AML-193 (cell line): ENCODE results near the gene CYP2E1.
"Not testable (repeated sequence)": the region's sequence is repeated elsewhere in the genome, so short reads cannot be mapped to it uniquely, and the experiment has no call there.

Experiments
- DNase-seq, 2 experiments: peaks; one replicate each; lab custom pipeline; 2025; lab: John Stamatoyannopoulos, UW

The CYP2E1 gene

DNA sequence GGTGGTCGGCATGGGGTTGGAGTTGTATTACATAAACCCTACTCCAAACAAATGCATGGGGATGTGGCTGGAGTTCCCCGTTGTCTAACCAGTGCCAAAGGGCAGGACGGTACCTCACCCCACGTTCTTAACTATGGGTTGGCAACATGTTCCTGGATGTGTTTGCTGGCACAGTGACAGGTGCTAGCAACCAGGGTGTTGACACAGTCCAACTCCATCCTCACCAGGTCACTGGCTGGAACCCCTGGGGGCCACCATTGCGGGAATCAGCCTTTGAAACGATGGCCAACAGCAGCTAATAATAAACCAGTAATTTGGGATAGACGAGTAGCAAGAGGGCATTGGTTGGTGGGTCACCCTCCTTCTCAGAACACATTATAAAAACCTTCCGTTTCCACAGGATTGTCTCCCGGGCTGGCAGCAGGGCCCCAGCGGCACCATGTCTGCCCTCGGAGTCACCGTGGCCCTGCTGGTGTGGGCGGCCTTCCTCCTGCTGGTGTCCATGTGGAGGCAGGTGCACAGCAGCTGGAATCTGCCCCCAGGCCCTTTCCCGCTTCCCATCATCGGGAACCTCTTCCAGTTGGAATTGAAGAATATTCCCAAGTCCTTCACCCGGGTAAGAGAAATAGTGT lies at the start of gene CYP2E1:
Gene CYP2E1 (plus strand): TSS at position 407 of the 632 bp plus-strand sequence. CDS start 33 bp downstream, at position 440.
- no peak for DNase-seq

DNA sequence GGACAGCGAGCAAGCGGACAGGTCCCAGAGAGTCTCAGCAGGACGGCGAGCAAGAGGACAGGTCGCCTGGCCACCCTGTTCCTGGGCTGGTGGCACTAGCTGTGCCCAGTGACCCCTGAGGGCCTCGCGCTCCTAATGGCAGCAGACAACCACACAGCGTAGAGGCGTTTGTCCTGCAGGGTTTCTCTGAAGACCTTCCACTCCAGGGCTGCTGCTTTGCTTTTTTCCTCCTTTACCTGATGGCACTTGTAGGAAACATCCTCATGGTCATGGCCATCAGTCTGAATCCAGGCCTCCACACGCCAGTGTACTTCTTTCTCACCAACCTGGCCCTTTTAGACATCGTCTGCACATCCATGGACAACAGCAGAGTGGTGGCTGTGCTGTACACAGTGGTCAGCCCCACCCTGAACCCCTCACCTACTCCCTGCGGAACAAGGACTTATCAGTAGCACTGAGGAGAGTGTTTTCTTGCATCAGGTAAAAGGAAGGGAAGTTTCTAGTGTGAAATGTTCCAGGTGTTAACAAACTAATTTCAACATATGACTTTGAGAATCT lies 46.0 kb upstream of the CYP2E1 start:
- no peak for DNase-seq

DNA sequence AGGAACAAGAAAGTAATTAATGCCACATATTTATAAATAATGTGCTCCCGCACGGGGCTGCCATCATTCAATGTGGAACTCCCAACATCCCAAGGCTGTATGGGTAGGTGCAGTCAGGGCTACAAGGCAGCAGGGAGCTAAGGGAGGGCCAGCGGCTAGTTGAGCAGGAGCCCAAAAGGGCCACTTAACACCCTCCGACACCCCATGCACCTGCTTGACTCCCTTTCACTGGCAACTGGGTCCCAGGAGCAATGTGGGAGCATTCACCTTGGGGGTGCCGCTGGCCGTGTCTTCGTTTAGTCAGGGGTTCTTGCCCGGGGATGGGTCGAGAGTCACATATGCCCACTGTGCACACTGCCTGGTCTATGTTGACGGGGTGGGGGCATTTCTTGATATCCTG lies 45.5 kb upstream of the CYP2E1 start:
- no peak for DNase-seq

DNA sequence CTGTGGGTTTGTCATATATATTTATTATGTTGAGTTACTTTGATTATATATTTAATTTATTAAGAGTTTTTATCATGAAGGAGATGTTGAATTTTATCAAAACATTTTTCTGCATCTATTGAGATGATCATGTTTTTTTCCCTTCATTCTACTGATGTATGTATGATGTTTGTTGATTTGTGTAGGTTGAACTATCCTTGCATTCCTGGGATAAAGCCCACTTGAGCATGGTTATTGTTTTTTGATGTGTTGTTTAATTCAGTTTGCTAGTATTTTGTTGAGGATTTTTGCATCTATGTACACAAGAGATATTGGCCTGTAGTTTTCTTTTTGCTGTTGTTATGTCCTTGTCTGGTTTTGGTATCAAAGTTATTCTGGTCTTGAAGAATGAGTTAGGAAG lies 42.3 kb upstream of the CYP2E1 start:
- DNase-seq: no peak

DNA sequence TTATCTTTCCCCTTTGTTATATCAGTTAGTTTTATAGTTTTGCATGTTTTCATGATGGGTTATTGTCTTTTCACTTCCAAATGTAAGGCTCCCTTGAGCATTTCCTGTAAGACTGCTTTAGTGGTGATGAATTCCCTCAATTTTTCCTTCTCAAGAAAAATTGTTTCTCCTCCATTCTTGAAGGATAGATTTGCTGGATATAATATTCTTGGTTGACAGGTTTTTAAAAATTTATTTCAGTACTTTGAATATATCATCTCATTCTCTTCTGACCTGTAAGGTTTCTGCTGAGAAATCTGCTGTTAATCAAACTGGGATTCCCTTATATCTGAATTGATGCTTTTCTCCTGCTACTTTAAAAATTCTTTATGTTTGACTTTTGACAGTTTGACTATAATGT lies 40.1 kb upstream of the CYP2E1 start:
- no peak for DNase-seq

DNA sequence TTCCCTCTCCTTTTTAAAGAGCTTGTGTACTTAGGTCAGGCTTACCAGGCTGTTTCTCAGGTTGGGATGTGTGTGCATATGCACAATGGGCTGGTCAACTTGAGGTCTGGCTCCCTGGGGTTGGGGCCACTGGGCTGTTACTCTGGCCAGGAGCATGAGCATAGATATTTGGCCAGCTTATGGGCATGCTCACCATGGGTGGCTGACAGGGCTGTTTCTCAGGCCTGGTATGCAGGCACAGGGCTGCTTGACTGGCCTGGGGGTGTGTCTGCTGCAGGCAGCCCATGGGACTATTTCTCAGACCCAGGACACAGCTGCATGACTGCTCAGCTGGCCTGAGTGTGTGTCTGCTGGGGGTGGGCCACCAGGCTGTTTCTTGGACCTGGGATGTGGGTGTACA lies 38.8 kb upstream of the CYP2E1 start:
- DNase-seq: no peak

DNA sequence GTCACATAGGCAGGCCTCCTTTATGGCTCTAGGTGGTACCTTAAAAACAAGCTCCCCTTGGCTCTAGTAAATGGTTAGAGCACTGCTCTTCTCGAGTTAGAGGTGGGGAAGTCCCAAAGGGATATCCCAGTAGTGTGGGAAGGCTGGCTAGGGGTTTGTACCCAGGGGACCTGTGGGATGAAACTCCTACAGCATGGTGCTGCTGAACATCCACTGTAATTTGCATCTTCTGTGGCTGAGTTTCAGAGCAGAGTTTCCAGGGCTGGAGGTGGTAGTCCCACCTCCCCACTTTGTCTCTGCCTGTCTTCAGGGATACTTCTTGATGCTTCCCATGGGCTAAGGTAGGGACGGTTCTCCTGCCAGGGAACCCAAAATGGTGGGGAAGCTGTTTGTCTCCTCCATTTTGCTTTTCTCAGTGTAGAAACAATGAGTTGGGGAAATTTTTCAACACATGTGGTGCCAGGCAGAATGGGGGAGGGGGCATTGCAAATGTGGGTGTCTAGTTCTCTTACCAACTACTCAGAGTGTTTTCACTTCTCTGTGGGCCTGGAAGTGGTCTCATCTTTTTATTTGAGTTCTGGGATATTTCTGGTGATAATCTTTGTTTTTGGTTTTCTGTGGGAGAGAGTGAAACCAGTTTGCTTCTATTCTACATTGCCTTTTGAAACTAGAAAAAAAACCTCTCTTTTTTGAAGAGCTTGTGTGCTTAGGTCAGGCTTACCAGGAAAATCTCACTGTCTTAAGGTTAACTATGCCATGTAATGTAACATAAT lies 37.2 kb upstream of the CYP2E1 start:
- DNase-seq: no peak

DNA sequence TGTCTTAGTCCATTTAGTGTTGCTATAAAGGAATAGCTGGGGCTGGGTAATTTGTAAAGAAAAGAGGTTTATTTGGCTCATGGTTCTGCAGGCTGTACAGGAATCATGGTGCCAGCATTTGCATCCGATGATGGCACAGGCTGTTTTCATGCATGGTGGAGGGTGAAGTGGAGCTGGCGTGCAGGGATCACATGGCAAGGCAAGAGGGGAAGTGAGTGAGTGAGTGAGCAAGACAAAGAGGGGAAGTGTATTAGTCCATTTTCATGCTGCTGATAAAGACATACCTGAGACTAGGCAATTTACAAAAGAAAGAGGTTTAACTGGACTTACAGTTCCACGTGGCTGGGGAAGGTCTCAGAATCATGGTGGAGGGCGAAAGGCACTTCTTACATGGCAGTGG lies 33.6 kb upstream of the CYP2E1 start:
- DNase-seq: not testable (repeated sequence)

DNA sequence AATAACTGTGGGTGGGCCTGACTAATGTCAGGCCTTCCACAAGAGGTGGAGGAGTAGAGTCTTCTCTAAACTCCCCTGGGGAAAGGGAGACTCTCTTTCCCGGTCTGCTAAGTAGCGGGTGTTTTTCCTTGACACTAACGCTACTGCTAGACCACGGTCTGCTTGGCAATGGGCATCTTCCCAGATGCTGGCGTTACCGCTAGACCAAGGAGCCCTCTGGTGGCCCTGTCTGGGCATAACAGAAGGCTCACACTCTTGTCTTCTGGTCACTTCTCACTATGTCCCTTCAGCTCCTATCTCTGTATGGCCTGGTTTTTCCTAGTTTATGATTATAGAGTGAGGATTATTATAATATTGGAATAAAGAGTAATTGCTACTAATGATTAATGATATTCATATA lies 29.8 kb upstream of the CYP2E1 start:
- not testable (repeated sequence) for DNase-seq

DNA sequence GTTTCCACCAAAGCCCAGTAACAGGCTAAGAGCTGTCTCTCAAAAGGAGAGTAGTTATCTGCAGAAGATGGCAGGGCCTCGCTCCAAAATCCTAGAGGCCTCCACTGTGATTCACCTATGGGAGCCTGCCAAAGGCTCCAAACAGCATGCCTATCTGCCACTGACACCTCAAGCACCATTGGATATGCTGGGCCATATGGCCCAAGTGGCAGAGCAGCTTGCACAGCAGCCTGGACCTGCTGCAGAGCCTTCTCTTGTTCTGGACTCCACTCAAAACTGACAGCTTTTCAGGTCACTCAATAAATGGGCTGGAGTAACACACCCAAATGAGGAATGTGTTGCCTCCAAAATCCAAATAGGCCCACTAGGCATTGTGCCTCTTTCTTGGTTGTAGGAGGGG lies 28.0 kb upstream of the CYP2E1 start:
- not testable (repeated sequence) for DNase-seq

DNA sequence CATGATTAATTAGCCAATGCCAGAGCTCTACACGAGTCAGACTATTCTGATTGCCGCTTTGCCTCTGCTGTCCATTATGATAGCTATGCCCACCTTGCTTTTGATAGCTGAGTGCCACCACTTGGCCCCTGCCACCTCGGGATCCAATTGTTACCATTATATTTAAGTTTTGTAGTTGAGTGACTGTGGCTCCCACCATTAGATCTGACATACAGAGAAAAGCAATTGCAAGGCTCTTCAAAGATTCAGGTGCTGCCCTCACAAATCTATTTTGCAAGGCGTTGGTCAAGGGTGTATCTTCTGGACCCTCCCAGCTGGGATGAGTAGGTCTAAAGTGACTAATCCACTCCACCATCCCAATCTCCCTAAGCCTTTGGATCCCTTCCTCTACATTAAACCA lies 26.3 kb upstream of the CYP2E1 start:
- DNase-seq: not testable (repeated sequence)

DNA sequence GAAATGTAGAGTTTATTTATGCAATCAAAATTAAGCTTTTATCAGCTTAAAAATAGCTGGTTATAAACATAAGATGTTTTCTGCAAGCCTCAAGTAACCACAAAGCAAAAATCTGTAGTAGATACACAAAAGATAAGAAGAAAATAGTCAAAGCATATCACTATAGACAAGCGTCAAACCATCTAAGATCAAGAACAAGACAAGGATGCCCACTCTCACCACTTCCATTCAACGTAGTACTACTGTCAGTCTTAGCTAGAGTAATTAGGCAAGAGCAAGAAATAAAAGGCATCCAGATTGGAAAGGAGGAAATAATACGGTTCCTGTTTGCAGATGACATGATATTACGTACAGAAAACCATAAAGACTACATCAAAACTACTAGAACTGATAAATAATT lies 17.5 kb upstream of the CYP2E1 start:
- DNase-seq: no peak

DNA sequence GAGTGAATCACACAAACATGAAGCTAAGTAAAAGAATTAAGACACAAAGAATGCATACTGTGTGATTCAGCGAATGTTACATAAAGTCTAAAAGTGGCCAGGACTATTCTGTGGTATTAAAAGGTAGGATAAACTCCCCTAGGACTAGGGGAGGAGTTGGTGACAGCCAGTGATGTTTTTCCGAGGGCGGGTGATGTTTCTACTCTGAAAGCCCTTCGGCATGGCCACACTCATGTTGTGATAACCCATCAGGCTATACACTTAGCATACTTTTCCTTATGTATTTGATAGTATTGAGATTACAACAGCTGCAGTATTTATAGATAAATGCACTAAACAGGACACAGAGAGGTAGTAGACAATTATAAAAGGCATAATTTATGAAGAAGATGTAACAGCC lies 15.8 kb upstream of the CYP2E1 start:
- DNase-seq: no peak

DNA sequence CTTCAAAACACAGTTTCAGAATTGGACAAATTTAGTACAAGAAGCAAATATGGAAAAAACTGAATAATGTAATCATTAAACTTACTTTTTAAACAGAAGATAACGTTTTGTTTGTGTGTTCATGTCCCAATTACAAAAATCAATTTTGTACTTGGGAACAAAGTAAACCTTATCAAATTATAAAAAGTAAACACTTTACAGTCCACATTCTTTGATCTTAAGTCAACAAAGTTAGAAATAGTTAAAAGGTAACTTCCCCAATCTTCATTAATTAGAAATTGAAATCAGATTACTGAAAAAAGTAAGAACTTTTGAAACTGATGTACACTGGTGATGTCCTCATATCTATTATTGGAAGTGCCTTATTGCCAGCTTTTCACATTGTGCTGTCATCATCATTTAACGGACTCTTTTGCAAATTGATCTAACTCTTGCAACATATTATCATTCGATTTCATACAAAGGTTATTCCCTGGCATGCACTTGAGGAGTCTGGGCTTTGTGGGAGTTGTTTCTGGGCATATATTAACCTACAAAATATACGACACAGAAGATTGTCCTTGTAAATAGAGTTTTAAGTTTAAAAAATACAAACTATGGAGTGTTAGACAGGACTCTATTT lies 15.1 kb upstream of the CYP2E1 start:
- no peak for DNase-seq

DNA sequence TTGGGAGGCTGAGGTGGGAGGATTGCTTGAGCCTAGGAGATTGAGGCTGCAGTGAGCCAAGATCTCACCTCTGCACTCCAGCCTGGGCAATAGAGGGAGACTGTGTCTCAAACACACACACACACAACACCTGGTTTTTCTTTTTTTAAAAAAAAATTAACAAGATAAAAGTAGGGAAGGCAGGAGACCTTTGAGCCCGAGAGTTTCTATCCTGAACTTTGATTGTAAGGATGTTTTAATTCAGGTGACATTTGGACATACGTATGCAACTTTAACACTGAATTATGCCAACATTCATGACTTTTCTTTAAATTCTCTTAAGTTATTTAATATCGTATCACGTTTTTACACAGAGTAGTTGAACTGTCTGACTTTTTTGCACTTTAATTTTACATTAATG lies 11.7 kb upstream of the CYP2E1 start:
- DNase-seq: no peak

DNA sequence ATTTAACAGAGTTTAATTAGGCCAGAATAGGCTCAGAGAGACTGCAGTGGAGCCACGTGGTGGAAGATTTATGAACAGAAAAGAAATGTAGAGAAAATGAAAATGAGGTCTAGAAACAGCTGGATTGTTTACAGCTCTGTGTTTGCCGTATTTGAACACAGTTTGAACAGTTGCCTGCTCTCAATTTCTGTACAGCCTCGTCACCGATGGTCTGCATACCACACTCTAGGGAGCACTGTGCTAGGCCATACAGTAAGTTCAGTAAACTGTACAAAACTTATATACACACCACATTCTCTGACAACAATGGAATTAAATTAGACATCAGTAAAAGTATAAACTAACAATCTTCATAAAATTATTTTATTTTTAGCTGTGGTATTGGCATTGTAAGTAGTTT lies 11.1 kb upstream of the CYP2E1 start:
- no peak for DNase-seq

DNA sequence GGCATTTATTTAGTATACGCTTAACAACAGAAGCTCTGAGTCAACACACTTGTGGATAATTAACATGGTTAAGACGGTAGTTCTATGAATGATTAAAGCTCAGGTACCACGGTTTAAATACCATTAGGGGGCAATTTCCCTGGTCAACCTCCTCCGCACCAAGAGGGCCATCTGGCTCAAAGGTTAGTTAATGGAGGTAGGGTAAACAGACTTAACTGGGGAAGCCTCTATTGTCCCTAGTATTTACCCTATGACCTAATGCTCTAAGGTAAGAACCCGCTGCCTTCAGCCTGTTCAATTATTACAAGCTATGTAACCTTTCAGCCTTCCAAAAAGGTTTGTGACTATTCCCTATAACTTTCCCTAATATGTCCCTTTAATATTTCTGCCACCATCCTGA lies 8.6 kb upstream of the CYP2E1 start:
- DNase-seq: not testable (repeated sequence)

DNA sequence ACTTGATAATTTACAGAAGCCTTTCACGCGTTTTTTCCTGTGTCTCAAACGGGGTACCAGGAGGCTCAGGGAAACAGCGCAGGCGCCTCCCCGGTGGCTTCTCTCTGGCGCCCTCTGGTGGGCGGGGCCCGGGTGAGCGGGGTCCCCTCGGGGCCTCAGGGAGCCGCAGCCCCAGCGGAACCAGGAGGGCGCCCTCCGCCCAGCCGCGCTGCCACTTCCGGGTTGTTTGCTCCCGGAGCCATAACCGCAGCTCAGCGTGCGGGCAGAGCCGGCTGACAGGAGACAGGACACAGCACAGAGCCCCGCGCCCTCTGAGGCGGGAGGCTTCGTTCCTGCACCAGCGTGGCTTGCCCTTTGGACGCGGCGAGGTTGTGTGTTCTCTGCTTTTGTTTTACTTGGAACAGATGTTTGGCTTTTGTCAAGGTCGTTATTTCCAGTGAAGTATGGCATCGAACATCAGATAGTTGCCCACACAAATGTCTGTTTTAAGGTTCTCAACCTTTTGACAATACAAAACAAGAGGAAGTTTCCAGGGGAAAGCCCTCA lies 6.9 kb upstream of the CYP2E1 start:
- DNase-seq: peak; percentile 58 to 72

DNA sequence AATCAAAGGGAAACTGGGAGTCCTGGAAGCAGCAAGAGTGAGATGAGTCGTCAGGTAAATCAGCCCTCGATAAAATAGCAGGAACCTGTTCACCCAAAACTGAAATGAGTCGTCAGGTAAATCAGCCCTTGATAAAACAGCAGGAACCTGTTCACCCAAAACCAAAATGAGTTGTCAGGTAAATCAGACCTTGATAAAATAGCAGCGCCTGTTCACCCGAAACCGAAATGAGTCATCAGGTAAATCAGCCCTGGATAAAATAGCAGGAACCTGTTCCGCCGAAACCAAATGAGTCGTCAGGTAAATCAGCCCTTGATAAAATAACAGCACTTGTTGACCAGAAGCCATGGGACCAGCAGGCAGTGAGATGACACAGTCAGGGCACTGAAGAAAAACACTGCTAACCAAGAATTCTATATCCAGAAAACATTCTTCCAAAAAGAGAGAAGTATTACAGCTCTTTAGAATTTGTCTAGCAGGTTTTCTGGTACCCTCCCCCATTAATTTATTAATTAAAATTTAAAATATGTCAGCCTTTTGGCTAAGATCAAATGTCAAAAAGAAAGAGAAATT lies 3.4 kb upstream of the CYP2E1 start:
- DNase-seq: no peak

DNA sequence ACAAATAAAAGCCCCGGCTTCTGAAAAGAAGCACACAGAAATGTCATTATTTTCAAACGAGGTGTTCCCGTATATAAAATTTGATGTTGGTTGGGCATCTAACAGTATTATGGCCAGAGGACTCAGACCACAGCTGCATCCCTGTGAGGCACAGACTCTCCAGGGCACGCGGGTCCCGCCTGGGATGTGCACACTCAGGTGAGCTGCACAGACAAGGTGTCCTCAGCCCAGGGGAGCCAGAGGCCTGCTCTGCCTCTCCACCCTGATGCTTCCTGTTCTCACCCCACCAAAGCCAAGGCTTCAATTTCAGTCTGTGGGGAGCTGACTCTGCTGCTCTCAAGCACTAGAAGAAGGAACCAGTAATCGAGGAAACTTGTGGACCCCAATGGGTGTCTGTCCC lies 1.7 kb upstream of the CYP2E1 start:
- no peak for DNase-seq

DNA sequence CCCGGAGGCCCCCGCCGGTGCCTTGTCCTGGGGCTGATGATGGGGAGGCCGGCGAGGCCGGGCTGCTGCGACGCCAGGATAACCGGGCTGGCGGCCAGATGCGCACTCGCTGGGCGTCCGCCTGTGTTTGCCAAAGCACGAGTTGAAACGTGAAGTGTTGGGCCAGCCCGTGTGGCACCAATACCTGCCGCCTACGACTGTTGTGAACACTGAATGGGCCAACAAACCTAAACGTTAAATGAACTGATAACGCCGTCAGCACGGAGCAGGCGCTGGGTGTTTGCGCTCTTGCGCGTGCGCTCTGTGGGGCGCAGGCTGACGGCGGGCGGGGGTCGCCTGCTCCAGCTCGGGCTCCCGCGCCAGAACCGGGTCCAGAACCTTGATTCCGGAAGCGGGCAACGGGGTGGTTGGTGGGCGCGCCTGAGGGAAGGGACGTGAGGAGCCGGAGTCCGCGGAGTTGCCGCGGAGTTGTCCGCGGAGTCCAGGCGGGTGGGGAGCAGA lies 658 bp downstream of the CYP2E1 start:
- DNase-seq: no peak

DNA sequence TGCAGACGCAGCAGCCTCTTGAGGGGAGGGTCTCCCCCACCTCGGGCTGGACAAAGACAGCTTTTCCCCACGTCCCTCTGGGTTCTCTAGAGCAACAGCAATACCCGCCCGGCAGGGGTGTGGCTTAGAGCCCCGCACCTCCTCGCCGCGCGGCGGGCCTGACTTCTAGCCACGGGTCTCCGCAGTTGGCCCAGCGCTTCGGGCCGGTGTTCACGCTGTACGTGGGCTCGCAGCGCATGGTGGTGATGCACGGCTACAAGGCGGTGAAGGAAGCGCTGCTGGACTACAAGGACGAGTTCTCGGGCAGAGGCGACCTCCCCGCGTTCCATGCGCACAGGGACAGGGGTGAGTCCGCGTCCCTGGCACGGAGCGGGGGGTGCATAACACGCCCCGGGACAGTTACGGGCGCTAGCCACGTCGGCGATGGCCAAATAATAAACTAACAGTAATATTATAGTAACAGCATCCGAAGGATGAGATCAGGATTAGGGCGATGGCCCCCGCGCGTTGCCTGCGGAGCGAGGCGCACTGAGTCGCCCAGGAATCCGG lies 1.2 kb downstream of the CYP2E1 start:
- DNase-seq: no peak
